DND-41 (cell line): ENCODE data around the gene KRTAP4-7.

Experiments used
- CTCF ChIP-seq: IDR thresholded peaks from 2 replicates; pipeline ENCODE4 v1.5.1; 2012; ENCODE audit warnings: borderline replicate concordance, low read length, moderate library complexity, mild to moderate bottlenecking; ENCODE audit not compliant: poor library complexity, severe bottlenecking; ENCODE audit errors: extremely low read depth
- EZH2 ChIP-seq: IDR thresholded peaks from 3 replicates; pipeline ENCODE4 v1.6.1; 2012; ENCODE audit warnings: borderline replicate concordance, low read depth, mild to moderate bottlenecking, moderate library complexity, low read length, inconsistent platforms; ENCODE audit not compliant: severe bottlenecking

GRCh38 chr17:41127371-41127770 lies 43.4 kb downstream of the KRTAP4-7 start:
- TF ChIP-seq CTCF (no peak), EZH2 (no peak)
